GM19099 (cell line): ENCODE measurements around the gene MN1.

Source experiments
- POLR2A ChIP-seq: IDR thresholded peaks from 3 replicates; pipeline ENCODE4 v1.6.1; 2011; ENCODE audit warnings: low read depth; ENCODE audit not compliant: insufficient read length; ENCODE audit errors: extremely low read depth

Gene MN1

DNA sequence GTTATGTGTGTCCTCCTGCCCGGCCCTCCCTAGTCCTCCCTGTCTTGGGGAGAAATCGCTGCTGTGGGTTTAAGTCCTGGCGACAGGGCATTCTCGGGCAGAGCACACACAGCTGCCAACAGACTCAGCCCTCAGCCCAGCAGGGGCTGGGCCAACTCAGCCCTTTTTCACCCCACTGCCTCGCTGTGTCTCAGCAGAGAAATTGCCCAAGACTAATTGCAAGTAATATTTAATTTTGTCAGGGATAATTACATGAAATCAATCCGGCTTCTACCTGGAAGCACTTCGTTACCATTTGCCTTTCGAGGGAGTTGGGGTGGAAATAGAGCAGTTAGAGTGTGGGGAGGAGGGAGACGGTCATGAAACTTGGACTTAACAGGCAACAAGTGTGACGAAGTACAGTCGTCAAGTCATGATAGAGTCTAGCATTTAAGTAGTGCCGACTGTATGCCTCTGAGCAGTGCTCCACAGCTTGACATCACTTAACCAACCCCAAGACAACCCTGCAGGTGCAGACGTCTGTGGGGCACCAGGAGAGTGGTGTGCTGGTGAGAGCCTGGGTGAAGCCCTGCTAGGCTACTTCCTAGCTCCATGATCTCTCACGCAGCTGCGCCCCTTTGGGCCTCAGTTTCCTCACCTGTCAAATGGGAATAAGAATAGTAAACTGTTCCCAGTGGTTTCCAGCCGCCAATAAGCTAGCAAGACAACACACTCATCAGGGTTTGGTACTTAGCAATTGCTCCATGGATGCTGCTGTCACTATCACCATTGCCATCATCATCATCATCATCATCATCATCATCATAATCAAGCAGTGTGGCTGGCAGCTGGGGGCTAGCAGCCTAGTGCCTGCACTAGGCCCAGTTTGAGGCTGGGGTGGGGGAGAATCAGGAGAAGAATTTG, 29.2 kb downstream of the MN1 start:
- TF ChIP-seq POLR2A, result no peak

DNA sequence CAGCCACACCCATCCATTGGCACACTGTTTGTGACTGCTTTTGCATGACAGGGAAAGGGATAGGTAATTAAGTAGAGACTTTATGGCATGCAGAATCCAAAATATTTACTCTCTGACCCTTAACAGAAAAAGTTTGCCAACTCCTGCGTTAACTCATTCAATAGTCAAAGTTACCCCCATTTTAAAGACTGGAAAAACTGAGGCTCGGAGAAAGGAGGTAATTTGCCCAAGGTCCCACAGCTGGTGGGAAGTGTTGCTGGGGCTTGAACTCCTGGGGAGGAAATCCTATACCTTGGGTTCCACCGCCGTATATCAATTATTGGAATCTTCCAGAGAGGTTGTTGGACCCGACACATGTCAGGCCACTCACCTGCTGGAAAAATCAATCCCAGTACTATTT, 29.9 kb downstream of the MN1 start:
- no peak for TF ChIP-seq POLR2A

DNA sequence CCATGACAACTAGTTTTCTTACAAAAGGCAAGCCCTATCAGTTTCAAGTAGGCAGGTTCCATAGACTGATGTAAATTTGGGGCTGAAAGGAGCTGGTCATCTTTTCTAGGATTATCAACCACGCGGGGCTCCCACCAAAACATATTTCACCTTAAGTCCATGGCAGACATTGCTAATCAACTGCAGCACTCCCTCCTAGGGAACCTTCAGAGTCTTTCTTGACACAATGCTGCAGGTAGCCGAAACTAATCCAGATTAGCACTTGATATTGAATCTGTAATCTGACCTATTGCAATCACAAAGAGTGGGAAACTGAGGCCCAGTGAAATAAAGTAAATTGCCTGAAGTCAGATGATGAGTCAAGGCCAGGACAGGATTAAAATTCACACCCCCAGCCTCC, 32.5 kb downstream of the MN1 start:
- TF ChIP-seq POLR2A, result no peak

DNA sequence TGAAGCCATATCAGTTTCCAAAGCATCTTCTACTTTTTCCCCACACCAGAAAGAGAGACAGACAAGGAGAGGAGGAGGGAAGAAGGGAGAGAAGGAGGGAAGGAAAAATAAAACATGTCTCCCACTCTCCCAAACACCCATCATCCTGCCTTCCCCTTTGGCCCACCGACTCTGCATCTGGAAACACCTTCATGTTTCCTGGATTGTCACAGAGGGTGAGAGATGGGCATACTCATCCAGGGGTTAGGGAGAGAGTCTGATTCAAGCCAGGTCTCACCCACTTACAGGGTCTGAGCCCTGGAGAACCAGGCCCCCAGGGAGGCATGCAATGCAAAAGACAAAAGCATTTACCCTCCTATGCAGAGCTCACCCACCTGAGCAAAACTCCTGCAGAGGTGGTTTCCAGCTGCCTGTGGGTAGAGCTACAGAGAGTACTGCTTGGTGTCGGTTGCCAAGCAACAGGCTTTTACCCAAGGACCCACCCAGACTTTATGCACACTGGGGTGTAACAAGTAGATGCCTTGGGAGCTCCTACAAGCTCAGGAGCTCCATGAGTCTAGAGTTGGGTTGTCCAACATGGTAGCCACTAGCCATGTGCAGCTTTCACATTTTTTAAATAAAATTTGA, 33.4 kb downstream of the MN1 start:
- no peak for TF ChIP-seq POLR2A

DNA sequence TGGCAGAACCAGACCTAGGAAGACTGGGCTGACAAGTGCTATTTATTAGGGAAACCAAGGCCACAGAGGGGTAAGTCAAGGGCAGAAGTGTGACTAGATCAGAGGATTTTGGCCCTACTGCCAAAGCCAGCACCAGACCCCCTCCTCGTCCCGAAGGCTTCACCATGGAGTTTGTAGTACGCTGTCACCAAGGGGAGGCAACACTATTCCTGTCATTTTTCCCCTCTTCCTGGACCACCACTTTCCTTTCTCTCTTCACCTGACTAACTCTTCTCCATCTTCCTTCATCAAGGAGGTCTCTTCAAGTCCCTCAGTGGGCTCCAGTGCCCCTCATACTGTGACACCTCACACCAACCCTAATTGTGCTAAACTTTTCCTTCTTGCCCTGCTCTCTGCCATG, 34.9 kb downstream of the MN1 start:
- TF ChIP-seq POLR2A, result no peak

DNA sequence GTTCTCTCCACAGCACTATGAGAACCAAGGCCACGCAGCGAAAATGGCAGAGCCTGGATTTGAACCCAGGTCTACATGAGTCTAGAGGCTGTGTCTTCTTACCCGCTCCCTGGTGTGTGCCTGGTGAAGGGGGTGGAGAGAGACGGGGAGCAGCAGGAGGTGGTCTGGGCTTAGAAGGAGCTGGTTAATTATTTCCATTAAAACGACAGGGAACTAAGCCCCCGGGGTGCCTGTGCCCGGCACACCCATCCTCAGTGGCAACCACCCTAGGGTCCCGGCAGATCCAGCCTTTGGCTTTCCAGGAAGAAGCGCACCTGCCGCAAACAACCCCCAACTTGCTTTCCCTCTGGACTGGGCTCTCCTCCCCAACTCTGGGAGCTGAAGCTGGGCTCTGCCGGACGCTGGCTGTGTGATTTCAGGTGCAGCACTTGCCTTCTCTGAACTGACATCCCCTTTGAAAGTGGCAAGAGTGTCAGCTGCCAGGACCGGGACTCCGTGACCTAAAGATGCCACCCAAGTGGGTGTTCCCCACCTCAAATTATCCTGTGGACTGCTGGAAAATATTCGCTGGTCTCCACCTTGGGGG, 35.8 kb downstream of the MN1 start:
- TF ChIP-seq POLR2A, result no peak

DNA sequence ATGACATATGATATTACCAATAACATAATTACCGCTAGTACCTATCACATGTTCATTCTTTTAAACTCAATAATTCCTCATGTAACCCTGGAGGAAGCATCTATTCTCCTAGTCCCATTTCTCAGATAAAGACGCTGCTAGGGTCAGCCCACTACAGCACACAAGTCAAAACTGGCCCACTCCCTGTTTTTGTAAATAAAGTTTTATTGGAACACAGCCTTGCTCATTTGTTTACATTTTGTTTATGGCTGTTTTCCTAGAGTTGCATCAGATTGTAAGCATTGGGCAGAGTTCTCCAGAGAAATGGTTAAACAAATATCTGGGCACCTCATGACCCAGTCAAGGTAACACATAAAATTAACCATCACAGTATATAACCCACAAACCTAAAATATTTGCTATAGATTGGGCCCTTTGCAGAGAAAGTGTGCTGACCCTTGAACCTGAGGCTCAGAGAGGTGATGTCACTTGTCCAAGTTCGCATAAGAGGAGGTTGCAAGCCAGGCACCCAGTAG, 36.8 kb downstream of the MN1 start:
- no peak for TF ChIP-seq POLR2A

DNA sequence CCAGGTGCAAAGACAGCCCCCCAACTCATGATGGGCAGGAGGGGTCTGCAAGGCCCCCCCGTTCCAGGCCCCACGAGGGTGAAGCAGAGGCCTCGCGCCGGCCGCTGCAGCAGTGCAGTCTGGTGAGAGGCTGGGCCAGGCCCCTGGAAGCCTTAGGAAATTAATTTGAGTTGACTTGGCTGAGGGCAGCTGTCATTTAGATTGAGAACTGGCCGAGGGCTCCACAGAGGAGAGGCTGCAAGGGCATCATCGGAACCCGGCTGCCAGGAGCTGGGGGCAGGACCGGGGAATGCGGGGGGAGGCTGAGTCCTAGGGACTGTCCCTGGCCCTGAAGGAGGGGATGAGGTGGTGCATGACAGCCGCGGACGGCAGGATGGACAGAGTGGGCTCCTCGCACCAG, 39.9 kb downstream of the MN1 start:
- no peak for TF ChIP-seq POLR2A

DNA sequence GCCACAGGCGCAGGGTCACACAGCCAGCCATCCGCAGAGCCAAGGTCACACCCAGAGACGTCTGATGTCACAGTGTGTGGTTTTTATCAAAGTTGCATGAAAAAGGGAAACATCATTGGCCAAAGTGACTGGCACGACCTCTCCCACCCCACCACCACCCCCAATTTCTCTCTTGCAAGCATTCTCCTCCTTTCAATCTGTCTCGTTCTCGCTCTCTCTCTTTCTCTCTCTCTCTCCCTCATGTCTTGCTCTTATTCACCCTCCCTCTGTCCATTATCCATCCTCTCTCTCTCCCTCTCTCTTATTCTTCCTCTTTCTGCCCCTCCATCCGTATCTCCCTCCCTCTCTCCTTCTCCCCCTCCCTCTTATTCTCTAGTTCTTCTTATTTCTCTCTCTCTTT, 40.6 kb downstream of the MN1 start:
- TF ChIP-seq POLR2A, result no peak

DNA sequence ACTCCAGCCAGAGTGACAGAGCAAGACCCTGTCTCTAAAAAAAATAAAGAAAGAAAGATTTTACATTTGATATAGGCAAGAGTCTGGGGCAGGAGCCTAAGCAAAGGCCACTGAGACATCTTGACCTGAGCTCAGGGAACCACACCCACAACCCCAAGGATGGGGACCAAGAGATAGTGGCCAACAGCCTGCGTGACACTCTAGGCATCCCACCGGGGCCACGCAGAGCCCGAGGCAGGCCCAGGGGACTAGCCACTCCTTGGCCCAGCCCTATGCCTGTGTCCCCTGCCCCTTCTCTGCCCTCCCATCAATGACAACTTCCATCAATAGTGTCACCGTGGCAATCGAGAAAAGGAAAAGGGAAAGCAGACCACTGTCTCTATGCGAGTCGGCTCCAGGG, 41.1 kb downstream of the MN1 start:
- TF ChIP-seq POLR2A, result no peak

DNA sequence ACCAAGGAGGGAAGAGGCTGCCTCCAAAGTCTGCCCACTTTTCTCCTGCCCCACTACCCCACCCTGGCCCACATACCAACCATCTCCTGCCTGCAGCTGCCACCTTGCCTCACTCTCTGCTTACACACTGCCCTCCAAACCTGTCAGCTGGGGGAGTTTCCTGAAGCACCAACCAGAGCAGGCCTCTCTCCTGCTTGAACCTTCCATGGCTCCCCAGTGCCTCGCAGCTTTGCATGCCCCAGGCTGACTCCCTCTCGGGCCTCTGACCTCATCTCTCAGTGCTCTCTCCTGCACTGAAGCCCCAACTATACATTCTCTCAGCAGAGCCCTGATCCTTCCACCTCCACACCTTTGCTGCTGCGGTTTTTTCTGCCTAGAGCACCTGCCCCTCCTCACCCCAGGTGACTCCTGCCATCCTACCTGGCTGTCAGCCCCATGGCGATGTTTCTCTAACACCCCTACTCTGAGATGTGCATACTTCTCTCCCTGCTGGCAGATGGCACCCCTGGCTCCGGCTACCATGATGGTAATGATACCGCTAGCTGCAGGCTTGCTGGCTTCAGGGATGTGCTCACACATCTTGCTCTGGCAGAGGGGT, 43.5 kb downstream of the MN1 start:
- no peak for TF ChIP-seq POLR2A

DNA sequence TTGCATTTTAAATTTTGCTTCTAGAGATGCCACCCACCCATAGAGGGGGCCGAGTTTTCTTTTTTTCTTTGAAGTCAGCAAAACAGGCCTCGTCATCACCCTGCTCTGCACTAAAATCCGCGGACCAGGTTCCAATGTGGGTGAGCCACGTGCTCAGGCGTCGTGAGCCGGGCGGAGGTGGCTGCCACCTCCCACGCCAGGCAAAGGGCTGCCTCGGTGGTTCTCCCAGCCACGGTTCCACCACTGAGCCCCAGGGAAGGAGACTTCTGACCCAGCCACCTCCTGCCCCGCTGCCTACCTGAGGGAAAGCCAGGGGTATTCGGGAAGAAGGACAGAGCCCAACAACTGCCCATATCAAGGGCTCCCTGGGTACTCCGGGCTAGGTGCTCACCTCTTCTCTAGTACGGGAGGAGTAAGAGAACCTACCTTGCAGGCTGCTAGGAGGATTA, 45.3 kb downstream of the MN1 start:
- TF ChIP-seq POLR2A, result no peak

DNA sequence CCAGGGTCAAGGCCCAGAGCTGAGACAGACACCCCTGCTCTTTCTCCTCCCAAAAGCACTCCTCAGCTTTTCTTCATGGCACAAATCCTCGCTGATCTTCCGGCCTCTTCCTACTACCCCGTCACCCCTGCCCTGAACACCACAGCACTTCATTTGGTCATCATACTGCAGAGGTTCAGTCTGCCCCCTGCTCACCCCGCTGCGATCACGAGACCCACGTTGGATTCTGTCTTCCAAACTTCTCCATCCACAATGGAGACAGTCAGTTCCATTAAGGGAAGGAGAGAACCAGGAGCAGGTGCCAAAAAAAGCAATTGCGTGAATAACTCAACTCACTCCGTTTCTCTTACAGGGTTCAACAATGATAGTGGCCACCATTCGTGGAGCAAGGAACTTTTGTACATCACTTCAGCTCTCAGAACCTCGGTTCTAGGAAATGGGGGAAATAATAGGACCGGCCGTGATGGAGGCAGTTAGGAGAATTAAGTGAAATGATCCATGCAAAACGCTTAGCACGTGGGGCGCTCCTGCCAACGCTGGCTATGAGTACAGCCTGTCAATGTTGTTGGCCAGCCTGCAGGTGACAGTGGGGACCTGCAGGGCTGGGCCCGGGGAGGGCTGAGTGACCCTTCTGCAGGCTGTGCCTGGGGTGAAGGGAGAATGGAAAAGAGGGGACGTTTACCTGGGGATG, 45.9 kb downstream of the MN1 start:
- TF ChIP-seq POLR2A, result no peak

DNA sequence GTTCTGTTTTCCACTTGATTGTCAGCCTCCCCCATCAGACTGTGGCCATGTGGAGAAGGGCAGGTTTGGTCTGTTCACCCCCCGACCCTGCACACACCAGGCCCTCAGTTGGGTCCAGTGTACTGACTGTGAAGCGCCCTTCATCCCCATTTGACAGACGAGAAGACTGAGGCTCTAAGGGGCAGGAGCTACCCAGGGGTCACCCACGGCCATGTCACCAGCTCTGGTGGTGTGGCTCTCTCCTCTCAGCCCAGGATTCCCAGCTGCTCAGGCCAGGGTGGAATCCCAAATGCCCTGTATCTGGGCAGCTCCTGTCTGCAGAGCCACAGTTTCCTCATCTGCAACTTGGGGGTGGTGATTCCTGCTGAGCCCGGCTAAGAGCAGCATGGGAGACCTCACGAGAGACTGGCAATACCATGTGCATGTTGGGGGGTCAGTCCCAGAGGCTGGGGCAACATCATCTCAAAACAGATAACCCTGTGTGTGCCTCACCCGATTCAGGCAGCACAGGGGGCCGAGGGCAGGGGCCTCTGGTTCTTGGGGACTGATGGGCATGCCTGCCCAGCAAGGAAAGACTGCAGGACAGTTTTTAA, 46.6 kb downstream of the MN1 start:
- no peak for TF ChIP-seq POLR2A

DNA sequence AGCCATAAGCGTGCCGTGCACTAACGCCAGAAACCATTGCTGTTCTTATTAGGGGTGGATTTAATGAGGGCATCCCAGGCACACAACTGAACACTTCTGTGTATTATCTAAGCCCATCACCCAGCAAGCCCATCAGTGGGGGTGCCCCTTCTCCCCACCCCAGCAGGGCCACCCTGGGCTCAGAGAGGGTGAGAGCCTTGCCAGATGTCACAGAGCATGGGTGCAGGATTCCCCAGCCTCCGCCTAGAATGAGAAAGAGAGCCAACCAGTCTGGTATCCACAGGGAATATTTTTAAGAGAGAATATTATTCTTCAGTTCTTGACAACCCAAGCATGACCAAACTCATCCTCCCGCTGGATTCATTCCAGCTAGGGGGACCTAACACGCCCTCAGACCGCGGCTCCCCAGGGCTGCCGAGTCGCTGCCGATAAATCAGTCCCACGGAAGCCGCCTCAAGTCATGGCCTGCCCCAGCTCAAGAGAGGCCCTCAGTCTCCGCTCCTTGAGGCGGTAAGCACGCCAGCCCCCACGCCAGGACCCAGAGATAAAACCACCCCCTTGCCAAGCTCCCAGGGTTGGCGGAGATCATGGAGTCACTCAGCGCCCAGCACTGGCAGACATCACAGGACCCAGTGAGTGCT, 47.2 kb downstream of the MN1 start:
- TF ChIP-seq POLR2A, result no peak

DNA sequence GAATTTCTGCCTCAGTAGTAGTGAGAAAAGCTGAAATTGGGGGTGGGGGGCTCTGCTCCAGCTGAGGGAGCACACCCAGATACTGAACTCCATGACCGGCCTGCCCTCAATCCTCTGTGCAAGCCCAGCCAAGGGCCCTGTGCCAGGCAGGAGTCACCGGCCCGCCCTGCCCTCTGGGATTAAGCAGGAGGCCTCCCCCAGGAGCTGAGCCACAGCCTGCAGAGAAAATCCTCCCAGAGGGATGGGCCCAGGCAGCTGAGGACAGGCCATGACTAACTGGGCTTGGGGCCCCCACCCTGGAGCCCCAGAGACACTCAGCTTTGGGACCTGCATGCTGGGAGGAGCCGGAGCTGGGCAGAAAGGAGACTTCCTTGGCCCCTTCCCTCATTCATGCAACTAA, 48.8 kb downstream of the MN1 start:
- no peak for TF ChIP-seq POLR2A
